GM21381 (cell line): ENCODE data around the gene DCHS1.
"Not testable (repeated sequence)": the region's sequence is repeated elsewhere in the genome, so short reads cannot be mapped to it uniquely, and the experiment has no call there.

Experiments
- ATAC-seq: cut with Tn5 transposase; IDR thresholded peaks from one replicate; pipeline ENCODE4 v1.9.1; 2021; ENCODE audit warnings: mild to moderate bottlenecking, moderate library complexity; ENCODE audit not compliant: unreplicated experiment

The DCHS1 gene, protein sequence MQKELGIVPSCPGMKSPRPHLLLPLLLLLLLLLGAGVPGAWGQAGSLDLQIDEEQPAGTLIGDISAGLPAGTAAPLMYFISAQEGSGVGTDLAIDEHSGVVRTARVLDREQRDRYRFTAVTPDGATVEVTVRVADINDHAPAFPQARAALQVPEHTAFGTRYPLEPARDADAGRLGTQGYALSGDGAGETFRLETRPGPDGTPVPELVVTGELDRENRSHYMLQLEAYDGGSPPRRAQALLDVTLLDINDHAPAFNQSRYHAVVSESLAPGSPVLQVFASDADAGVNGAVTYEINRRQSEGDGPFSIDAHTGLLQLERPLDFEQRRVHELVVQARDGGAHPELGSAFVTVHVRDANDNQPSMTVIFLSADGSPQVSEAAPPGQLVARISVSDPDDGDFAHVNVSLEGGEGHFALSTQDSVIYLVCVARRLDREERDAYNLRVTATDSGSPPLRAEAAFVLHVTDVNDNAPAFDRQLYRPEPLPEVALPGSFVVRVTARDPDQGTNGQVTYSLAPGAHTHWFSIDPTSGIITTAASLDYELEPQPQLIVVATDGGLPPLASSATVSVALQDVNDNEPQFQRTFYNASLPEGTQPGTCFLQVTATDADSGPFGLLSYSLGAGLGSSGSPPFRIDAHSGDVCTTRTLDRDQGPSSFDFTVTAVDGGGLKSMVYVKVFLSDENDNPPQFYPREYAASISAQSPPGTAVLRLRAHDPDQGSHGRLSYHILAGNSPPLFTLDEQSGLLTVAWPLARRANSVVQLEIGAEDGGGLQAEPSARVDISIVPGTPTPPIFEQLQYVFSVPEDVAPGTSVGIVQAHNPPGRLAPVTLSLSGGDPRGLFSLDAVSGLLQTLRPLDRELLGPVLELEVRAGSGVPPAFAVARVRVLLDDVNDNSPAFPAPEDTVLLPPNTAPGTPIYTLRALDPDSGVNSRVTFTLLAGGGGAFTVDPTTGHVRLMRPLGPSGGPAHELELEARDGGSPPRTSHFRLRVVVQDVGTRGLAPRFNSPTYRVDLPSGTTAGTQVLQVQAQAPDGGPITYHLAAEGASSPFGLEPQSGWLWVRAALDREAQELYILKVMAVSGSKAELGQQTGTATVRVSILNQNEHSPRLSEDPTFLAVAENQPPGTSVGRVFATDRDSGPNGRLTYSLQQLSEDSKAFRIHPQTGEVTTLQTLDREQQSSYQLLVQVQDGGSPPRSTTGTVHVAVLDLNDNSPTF (N-terminal part only)

GRCh38 chr11:6655790-6656583 is at the start of gene DCHS1:
DCHS1 (minus strand) TSS chr11:6655809; CDS start chr11:6641613, 14,196 bp downstream.
- ATAC-seq: no peak

GRCh38 chr11:6703247-6704063 is 47.8 kb upstream of the DCHS1 start:
- no peak for ATAC-seq

- not testable (repeated sequence) for ATAC-seq
Measured at GRCh38 chr11:6701955-6702354, 46.3 kb upstream of the DCHS1 start.

GRCh38 chr11:6695377-6695776 is 39.8 kb upstream of the DCHS1 start:
- ATAC-seq: no peak

- no peak for ATAC-seq
Measured at GRCh38 chr11:6694229-6694535, 38.6 kb upstream of the DCHS1 start.

DNA sequence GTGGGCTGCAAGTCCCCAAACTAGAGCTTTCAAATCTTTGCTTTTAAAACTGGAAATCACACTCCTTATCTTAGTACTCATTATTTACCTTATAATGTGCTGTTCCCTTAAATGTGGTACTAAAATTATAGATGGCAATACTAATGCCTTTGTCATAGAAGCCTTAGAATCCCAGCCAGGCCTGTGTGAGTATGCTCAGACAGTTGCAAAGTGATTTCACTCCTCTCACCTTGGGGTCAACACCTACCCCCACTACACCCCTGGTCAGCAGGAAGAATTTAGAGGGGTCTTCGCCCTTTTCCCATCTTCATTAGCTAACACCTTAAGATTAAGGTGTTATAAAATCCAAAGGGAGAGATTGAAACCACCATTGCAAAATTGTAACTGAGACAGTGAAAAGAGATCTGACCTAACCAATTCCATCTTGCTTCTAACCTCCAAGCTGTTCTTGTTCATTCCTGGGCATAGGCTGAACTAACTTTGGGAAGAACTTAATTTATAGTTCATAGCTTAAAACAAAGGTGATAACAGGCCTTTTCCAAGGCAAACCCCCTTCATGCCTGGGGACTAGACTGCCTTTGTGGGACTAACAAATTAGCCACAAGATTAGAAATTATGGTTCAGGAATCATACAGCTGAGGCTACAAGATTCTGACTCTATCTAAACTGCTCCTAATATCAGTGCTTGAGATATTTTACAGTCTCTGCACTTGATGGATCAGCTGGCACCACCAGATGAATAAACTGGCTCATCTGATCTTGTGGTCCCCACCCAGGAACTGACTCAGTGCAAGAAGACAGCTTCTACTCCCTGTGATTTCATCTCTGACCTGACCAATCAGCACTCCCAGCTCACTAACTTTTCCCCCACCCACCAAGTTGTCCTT is 38.0 kb upstream of the DCHS1 start:
- no peak for ATAC-seq

DNA sequence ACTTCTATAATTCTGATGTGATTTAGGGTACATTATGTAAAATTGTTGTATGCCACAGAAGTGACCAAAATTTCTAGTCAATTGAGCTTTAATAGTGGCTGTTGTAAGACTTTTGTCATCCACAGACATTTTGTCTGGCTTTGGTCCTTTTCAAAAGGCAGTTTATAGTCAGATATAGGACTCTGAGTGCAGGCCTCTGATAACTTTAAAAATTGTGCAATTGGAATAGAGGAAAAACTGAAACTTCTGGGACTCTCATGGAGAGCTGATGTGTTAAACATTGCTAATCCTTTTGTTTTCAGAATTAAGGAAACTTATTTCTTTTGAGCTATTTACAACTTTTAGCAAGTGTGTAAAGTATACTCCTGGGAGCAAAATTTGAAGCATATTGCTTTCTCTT is 36.5 kb upstream of the DCHS1 start:
- ATAC-seq: no peak

DNA sequence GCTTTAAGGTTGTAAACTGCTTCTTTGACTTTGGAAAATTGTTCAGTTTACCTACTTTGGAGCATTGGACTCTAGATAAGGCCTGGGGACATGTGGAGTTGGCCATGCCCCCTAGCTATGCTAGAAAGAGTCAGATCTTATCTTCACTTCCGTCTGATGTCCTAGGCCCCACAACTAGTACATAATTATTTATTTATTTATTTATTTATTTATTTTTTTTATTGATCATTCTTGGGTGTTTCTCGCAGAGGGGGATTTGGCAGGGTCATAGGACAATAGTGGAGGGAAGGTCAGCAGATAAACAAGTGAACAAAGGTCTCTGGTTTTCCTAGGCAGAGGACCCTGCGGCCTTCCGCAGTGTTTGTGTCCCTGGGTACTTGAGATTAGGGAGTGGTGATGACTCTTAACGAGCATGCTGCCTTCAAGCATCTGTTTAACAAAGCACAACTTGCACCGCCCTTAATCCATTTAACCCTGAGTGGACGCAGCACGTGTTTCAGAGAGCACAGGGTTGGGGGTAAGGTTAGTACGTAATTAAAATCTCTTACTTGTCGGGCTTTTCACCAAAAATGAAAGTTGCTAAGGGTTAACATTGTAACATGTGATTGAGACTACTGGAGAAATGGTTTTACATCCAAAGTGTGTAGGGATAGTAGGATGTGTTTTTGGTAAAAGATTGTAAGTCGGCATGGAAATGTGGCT is 35.0 kb upstream of the DCHS1 start:
- not testable (repeated sequence) for ATAC-seq

- ATAC-seq: no peak
Measured at GRCh38 chr11:6687876-6688275, 32.3 kb upstream of the DCHS1 start.

DNA sequence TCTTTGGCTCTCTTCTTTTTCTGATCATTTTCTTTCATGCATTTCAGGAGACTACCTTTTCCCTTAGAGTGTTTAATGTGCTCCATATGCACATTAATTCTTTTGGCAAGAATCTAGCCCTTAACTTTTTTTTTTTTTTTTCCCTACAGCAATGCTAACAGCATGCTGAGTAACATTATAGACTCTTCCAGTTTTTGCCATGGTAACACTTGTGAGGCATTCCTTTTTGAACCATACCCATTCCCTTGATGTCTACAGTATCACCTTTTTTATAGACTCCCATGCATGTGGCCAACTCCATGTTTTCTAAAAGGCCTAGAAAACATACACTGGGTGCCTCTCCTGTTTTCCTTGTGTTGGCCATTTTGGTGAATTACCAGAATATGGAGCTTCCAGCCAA is 30.4 kb upstream of the DCHS1 start:
- ATAC-seq: no peak

DNA sequence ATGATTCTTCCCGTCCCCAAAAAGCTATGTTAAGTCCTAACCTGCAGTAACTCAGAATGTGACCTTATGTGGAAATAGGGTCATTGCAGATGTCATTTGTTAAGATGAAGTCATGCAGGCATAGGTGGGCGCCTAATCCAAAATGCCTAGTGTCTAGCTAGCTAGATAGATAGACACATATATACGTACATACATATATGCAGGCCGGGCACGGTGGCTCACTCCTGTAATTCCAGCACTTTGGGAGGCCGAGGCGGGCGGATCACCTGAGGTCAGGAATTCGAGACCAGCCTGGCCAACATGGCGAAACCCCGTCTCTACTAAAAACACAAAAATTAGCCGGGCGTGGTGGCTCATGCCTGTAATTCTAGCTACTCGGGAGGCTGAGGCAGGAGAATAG is 28.5 kb upstream of the DCHS1 start:
- ATAC-seq: not testable (repeated sequence)

DNA sequence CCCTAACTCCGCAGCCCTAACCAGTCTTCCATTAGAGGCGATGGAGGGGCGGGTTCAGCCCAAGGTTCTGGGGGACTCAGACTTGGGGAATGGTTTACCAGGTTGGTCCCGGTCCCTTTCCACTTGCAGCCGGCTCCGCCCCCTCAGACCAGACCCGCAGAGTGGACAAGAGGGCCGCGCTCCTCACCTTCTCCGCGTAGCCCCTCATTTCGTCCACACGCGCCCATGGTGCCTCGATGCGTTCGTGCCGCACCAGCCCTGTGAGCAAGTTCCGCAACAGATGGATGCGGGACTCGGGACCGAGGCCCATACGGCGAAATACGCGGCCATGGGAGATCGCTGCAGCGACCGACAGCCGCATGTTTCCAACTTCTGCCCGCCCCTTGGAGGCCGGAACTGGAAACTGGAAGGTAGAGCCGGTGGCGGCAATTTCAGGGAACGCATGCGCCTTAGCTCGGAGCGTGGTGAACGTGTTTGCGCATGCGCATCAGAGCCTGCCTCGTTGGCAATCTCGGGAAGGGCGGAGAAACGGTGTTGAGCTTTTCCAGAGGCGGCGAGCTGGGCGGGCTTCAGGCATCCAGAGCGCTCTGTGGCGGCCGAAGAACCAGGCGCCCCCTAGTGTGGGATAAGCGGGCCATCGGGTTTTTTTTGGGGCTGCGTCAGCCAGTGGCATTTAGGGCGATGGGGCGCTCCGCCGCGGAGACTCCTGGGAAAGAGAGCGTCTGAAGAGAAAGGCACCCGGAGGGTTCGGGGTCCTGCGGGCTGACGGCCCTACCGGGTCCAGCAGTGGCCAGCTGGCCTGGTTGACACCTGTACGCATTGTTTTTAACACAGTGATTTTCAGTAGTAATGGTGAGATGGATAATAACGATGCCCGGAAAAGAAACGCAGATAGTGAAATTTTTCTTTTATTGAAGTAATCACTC is 27.6 kb upstream of the DCHS1 start, which contains the start of gene MRPL17:
TSS of gene MRPL17 (minus strand) at position 405 of the 926 bp plus-strand sequence. CDS start at position 361, 44 bp downstream.
- ATAC-seq: peak; percentile 95

GRCh38 chr11:6682591-6682935 is 27.0 kb upstream of the DCHS1 start:
- ATAC-seq: no peak

GRCh38 chr11:6681949-6682348 is 26.3 kb upstream of the DCHS1 start:
- ATAC-seq: no peak

DNA sequence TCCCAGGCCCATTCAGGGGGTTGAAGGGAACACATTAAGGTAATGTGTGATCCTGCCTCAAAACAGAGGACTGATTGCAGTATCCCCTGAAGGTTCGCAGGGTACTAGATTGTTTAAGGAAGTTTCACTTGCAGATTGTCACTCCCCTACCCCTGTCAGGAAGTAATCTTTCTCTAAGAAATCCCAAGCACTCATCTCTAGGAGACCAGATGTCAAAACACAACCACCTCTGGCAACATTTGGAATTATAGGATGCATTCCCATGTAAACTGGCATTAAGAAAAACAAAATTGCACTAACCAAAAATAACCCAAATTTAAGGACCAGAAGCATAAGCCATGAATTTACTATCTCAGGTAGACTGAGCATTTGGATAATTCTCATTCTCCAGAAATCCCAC is 25.9 kb upstream of the DCHS1 start:
- no peak for ATAC-seq

DNA sequence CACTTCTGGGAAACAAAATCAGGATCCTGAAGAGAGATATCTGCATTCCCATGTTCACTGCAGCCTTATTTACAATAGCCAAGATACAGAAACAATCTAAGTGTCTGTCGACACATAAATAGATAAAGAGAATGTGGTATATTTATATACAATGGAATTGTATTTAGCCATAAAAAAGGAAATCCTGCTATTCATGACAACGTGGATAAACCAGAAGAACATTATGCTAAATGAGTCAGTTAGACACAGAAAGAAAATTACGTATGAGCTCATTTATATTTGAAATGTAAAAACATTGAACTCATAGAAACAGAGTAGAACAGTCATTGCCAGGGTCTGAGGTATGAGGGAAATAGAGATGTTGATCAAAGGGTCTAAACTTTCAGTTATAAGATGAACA is 21.4 kb upstream of the DCHS1 start:
- ATAC-seq: no peak

DNA sequence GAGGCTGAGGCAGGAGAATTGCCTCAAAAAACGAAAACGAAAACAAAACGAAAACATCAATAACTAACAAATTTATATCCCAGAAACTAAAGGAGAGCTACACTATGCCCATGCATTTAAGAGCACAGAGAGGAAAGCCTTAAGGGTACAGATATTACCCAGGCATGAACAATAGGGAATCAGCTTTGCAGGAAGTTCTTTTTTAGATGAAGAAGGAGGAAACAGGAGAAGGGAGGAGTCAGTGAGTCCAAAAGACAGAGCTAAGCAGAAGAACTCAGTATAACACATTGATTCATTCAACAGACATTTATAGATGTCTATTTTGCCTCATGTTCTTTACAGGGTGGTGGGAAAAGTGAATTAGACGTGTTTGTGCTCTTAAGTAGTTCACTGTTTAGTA is 19.3 kb upstream of the DCHS1 start:
- no peak for ATAC-seq
